IMR-90 (cell line): Measurements from ENCODE around the gene TP53BP1. TPM values are rescaled to one million over a fixed set of nuclear protein-coding genes. Genes with fewer than 3 reads are reported as not detected.

ENCODE experiments used
- ATAC-seq: fragments of 200-7000 bp; cut with Tn5 transposase; 2 replicates; pipeline ENCODE4 v1.9.1; 2020; ENCODE audit warnings: low read depth, mild to moderate bottlenecking, moderate library complexity
- BruUV-seq: library from RNA; stranded (reverse); fragments of 400-500 nt; replicated peaks from 2 replicates; lab custom pipeline; 2021; lab: Mats Ljungman, UMichigan
- CTCF ChIA-PET: fragments of 300-600 bp; formaldehyde crosslinking; extraction: SDS; loops from one replicate; lab custom pipeline; 2021; ENCODE audit warnings: antibody characterized with exemption; lab: Yijun Ruan, JAX
- POLR2A ChIA-PET: fragments of 300-600 bp; sonication (Branson Sonifier 250); formaldehyde crosslinking; loops from one replicate; lab custom pipeline; 2022; ENCODE audit warnings: antibody characterized with exemption; ENCODE audit not compliant: unreplicated experiment; lab: Charles Lee
- DNase-seq: peaks from one replicate; pipeline ENCODE4 v3.0.0; 2013
- H2AFZ ChIP-seq: replicated peaks from 2 replicates; pipeline ENCODE3; 2013; ENCODE audit warnings: low read length, mild to moderate bottlenecking; ENCODE audit not compliant: poor library complexity
- H2AK5ac ChIP-seq: 2 replicates; pipeline ENCODE4 v1.6.1; 2013; ENCODE audit warnings: low read depth, low read length, inconsistent platforms
- H2AK9ac ChIP-seq: replicated peaks from 2 replicates; pipeline ENCODE3; 2013; ENCODE audit warnings: mild to moderate bottlenecking, low read depth, low read length, moderate library complexity; ENCODE audit not compliant: poor library complexity
- H2BK120ac ChIP-seq: 2 replicates; pipeline ENCODE4 v1.6.1; 2013; ENCODE audit warnings: low read depth, low read length, inconsistent platforms
- H2BK15ac ChIP-seq: 3 replicates; pipeline ENCODE4 v1.6.1; 2013; ENCODE audit warnings: low read depth, low read length, inconsistent platforms
- H2BK20ac ChIP-seq: 2 replicates; pipeline ENCODE4 v1.6.1; 2013; ENCODE audit warnings: low read depth, mild to moderate bottlenecking, inconsistent platforms, low read length, moderate library complexity
- H2BK5ac ChIP-seq: 2 replicates; pipeline ENCODE4 v1.6.1; 2013; ENCODE audit warnings: mild to moderate bottlenecking, low read depth, low read length, inconsistent platforms; ENCODE audit not compliant: poor library complexity, severe bottlenecking
- H3K14ac ChIP-seq: replicated peaks from 2 replicates; pipeline ENCODE4 v1.6.1; 2013; ENCODE audit warnings: low read depth, low read length, inconsistent platforms
- H3K18ac ChIP-seq: 2 replicates; pipeline ENCODE4 v1.6.1; 2013; ENCODE audit warnings: low read depth, low read length, control low read depth
- H3K23ac ChIP-seq: 2 replicates; pipeline ENCODE4 v1.6.1; 2013; ENCODE audit warnings: low read depth, low read length, inconsistent platforms
- H3K27ac ChIP-seq: 2 replicates; pipeline ENCODE4 v1.5.1; 2013; ENCODE audit warnings: mild to moderate bottlenecking, control low read depth, low read length; ENCODE audit not compliant: insufficient read depth
- H3K27me3 ChIP-seq: 2 replicates; pipeline ENCODE4 v1.6.1; 2013; ENCODE audit warnings: low read length; ENCODE audit not compliant: control insufficient read depth, insufficient read depth
- H3K36me3 ChIP-seq: 2 replicates; pipeline ENCODE4 v1.6.1; 2013; ENCODE audit warnings: low read length, mixed read lengths; ENCODE audit not compliant: control insufficient read depth, insufficient read depth
- H3K4ac ChIP-seq: 2 replicates; pipeline ENCODE4 v1.6.1; 2013; ENCODE audit warnings: low read depth, low read length, inconsistent platforms
- H3K4me1 ChIP-seq: 2 replicates; pipeline ENCODE4 v1.6.1; 2013; ENCODE audit warnings: low read length, mixed read lengths; ENCODE audit not compliant: control insufficient read depth, insufficient read depth
- H3K4me2 ChIP-seq: 2 replicates; pipeline ENCODE4 v1.6.1; 2013; ENCODE audit warnings: low read depth, mild to moderate bottlenecking, control low read depth, low read length, moderate library complexity
- H3K4me3 ChIP-seq: 2 replicates; pipeline ENCODE4 v1.5.1; 2013; ENCODE audit warnings: low read depth, mild to moderate bottlenecking, control low read depth, low read length, moderate library complexity; ENCODE audit not compliant: insufficient read depth
- H3K56ac ChIP-seq: 2 replicates; pipeline ENCODE4 v1.6.1; 2013; ENCODE audit warnings: low read length, inconsistent platforms; ENCODE audit not compliant: insufficient read depth; ENCODE audit errors: extremely low read depth
- H3K79me1 ChIP-seq, 2 experiments: 2 replicates each; pipeline ENCODE4 v1.6.1; 2013; ENCODE audit warnings: low read length in 2 of 2, inconsistent platforms in 1 of 2, low read depth in 1 of 2
- H3K9ac ChIP-seq: 2 replicates; pipeline ENCODE4 v1.6.1; 2013; ENCODE audit warnings: low read depth, low read length, control low read depth
- H3K9me1 ChIP-seq: 2 replicates; pipeline ENCODE4 v1.6.1; 2013; ENCODE audit warnings: low read length, inconsistent platforms; ENCODE audit not compliant: insufficient read depth
- H3K9me3 ChIP-seq: 2 replicates; pipeline ENCODE4 v1.6.1; 2013; ENCODE audit warnings: low read length; ENCODE audit not compliant: control insufficient read depth, insufficient read depth
- H4K20me1 ChIP-seq: 2 replicates; pipeline ENCODE4 v1.6.1; 2013; ENCODE audit warnings: low read length, inconsistent platforms; ENCODE audit not compliant: insufficient read depth
- H4K5ac ChIP-seq: 2 replicates; pipeline ENCODE4 v1.6.1; 2013; ENCODE audit warnings: mild to moderate bottlenecking, low read depth, low read length, control low read depth
- H4K8ac ChIP-seq, 2 experiments: 2 replicates each; pipeline ENCODE4 v1.6.1; 2013; ENCODE audit warnings: low read depth in 2 of 2, low read length in 2 of 2, control low read depth in 1 of 2, inconsistent platforms in 1 of 2
- H4K91ac ChIP-seq: 2 replicates; pipeline ENCODE4 v1.6.1; 2013; ENCODE audit warnings: low read depth, low read length, inconsistent platforms; ENCODE audit not compliant: insufficient read depth
- BHLHE40 ChIP-seq: fragments of 150-350 bp; IDR thresholded peaks from 2 replicates; pipeline ENCODE4 v1.6.1; 2016; ENCODE audit warnings: mild to moderate bottlenecking, low read depth, low read length
- CEBPB ChIP-seq: IDR thresholded peaks from 2 replicates; pipeline ENCODE4 v1.6.1; 2012; ENCODE audit warnings: low read depth, low read length, improper control_type of control experiment
- CHD1 ChIP-seq: IDR thresholded peaks from 2 replicates; pipeline ENCODE4 v1.6.1; 2012; ENCODE audit warnings: low read depth, low read length, improper control_type of control experiment
- CTCF ChIP-seq: conservative IDR thresholded peaks from 2 replicates; pipeline ENCODE4 v1.5.1; 2012; ENCODE audit warnings: mild to moderate bottlenecking, low read depth, low read length, improper control_type of control experiment
- FOS ChIP-seq: fragments of 150-350 bp; IDR thresholded peaks from 2 replicates; pipeline ENCODE4 v1.6.1; 2016; ENCODE audit warnings: low read depth, low read length
- MAFK ChIP-seq: IDR thresholded peaks from 2 replicates; pipeline ENCODE4 v1.6.1; 2012; ENCODE audit warnings: low read depth, low read length, improper control_type of control experiment
- MAZ ChIP-seq: IDR thresholded peaks from 2 replicates; pipeline ENCODE4 v1.6.1; 2012; ENCODE audit warnings: low read depth, mild to moderate bottlenecking, low read length, improper control_type of control experiment, moderate library complexity, borderline replicate concordance
- RAD21 ChIP-seq: IDR thresholded peaks from 2 replicates; pipeline ENCODE4 v1.6.1; 2012; ENCODE audit warnings: low read length, improper control_type of control experiment
- RCOR1 ChIP-seq: IDR thresholded peaks from 2 replicates; pipeline ENCODE4 v1.6.1; 2012; ENCODE audit warnings: mild to moderate bottlenecking, low read length, improper control_type of control experiment; ENCODE audit not compliant: insufficient replicate concordance
- RFX5 ChIP-seq: IDR thresholded peaks from 2 replicates; pipeline ENCODE4 v1.8.0; 2012; ENCODE audit warnings: low read depth, mild to moderate bottlenecking, low read length, moderate library complexity
- USF2 ChIP-seq: fragments of 150-350 bp; IDR thresholded peaks from 2 replicates; pipeline ENCODE4 v1.6.1; 2017; ENCODE audit warnings: mild to moderate bottlenecking, antibody characterized with exemption, low read length, low read depth
- WGBS, 2 experiments: methylation state at CpG; one replicate each; pipeline versions ENCODE4 v1.1.5 to v1.1.7; 2013; ENCODE audit warnings: missing lambda C conversion rate in 2 of 2; ENCODE audit not compliant: insufficient read length in 1 of 2; ENCODE audit errors: extremely low coverage in 2 of 2; 5-methylcytosine and 5-hydroxymethylcytosine counted together
- dilution Hi-C: fragments of 300-500 bp; cut with HindIII; formaldehyde crosslinking; loops from one replicate; pipeline ENCODE4 v1.14.3; 2018; ENCODE audit warnings: low sequenced_read_pairs; ENCODE audit not compliant: unreplicated experiment
- in situ Hi-C: fragments of 300-500 bp; cut with MboI; formaldehyde crosslinking; loops from 3 replicates; pipeline ENCODE4 v1.14.3; 2019; ENCODE audit warnings: low sequenced_read_pairs, inconsistent platforms, mixed read lengths
- intact Hi-C: fragments of 100-400 bp; cut with micrococcal nuclease; formaldehyde crosslinking; loops from 2 replicates; pipeline ENCODE4 v1.10.0; 2022
- polyA plus RNA-seq, 3 experiments: library from polyadenylated mRNA; depleted of rRNA; stranded (reverse); fragments of >200 nt; gene quantifications; 2 replicates each; pipeline ENCODE4 v1.2.3, GENCODE V29; 2012; ENCODE audit warnings: low replicate concordance in 1 of 3
- total RNA-seq: library from RNA; depleted of rRNA; stranded (reverse); fragments of >200 nt; gene quantifications from 2 replicates; pipeline ENCODE4 v1.2.3, GENCODE V29; 2012

TP53BP1 gene
- total and polyA plus RNA-seq, 2 of the 4 experiments (the other 2 are of a cell fraction) = 36.3 to 64.5 TPM

- H4K5ac ChIP-seq = no peak overlapping the region
- TF ChIP-seq RAD21 (no peak), RFX5 (no peak), CTCF (no peak), FOS (no peak), RCOR1 (no peak), CEBPB (no peak), USF2 (no peak), MAFK (no peak), BHLHE40 (no peak), CHD1 (no peak), MAZ (no peak)
- H2BK20ac ChIP-seq = no peak overlapping the region
- no peak overlapping the region for H3K56ac ChIP-seq
- H4K20me1 ChIP-seq = peaks cover 56% of the 10 kb centered on the region
- H3K18ac ChIP-seq = no peak overlapping the region
- ATAC-seq (no peak), DNase-seq (no peak)
- H3K4me2 ChIP-seq = no peak overlapping the region
- in situ Hi-C loops (no loop called here), intact Hi-C loops (no loop called here), dilution Hi-C loops (no loop called here)
- H3K9me1 ChIP-seq = peaks cover 47% of the 10 kb centered on the region
- no peak overlapping the region for H2BK5ac ChIP-seq
- H4K8ac ChIP-seq = no peak overlapping the region
- H3K9me3 ChIP-seq = no peaks in the 10 kb centered on the region
- H3K27ac ChIP-seq = no peak overlapping the region
- H2AK5ac ChIP-seq = no peak overlapping the region
- POLR2A ChIA-PET = no interaction called here
- H3K4me1 ChIP-seq = peaks cover 15% of the 10 kb centered on the region
- H3K27me3 ChIP-seq = no peaks in the 10 kb centered on the region
- BruUV-seq = no TSS peak
- peaks cover 45% of the 10 kb centered on the region for H3K36me3 ChIP-seq
- no peak overlapping the region for H3K14ac ChIP-seq
- H3K9ac ChIP-seq = no peak overlapping the region
- CTCF ChIA-PET = no interaction called here
- H2BK120ac ChIP-seq = no peak overlapping the region
- H3K23ac ChIP-seq = 0 out of 2 replicates have a peak overlapping the region, but pooled peaks have one; percentile 39
- no peak overlapping the region for H2AFZ ChIP-seq
- no peak overlapping the region for H3K4me3 ChIP-seq
- WGBS, 2 experiments = no CpG with 5 or more reads among the region's 2 CpGs
- no peak overlapping the region for H2BK15ac ChIP-seq
- H3K79me1 ChIP-seq = peaks cover 36 to 94% of the 10 kb centered on the region in 2 experiments
- H2AK9ac ChIP-seq = peak overlapping the region; percentile 73
- H3K4ac ChIP-seq = no peak overlapping the region
- no peak overlapping the region for H4K91ac ChIP-seq
Observed at GRCh38 chr15:43520138-43520537, 27.2 kb upstream of the TP53BP1 start.
